ENCODE measurements around the gene FLYWCH2.

FLYWCH2 gene

GRCh38 chr16:2843526-2843925 lies 39.5 kb upstream of the FLYWCH2 start:
- H2BK15ac ChIP-seq (ENCODE audit: low read depth, poor library complexity, severe bottlenecking) = no peak overlapping the region
- H3K14ac ChIP-seq (ENCODE audit: low read length in 2 of 2) = no peak overlapping the region
- no peak overlapping the region for H4K91ac ChIP-seq (ENCODE audit: low read length)
- H3K4me3 ChIP-seq (ENCODE audit: insufficient read depth in 1 of 2, low read depth in 1 of 2, low read length in 2 of 2) = no peak overlapping the region
- no peaks in the 10 kb centered on the region for H3K79me1 ChIP-seq (replicated peaks; ENCODE audit: low read length, poor library complexity, severe bottlenecking)
- peaks cover 9% of the 10 kb centered on the region for H3K4me1 ChIP-seq (ENCODE audit: control insufficient read depth, insufficient read depth, low read depth, low read length)
- no peak overlapping the region for H3K4me2 ChIP-seq (ENCODE audit: low read length, poor library complexity, severe bottlenecking)
- no peaks in the 10 kb centered on the region for H3K27me3 ChIP-seq (ENCODE audit: control insufficient read depth in 1 of 2, insufficient read depth in 1 of 2, low read length in 2 of 2)
- DNase-seq = no peak
- no peak overlapping the region for H2AK5ac ChIP-seq (ENCODE audit: low read length, severe bottlenecking)
- 88% methylated on average over 8 of the region's 8 CpGs for whole genome bisulfite sequencing
- no peak overlapping the region for H3K27ac ChIP-seq (ENCODE audit: low read length, poor library complexity, severe bottlenecking)
- H2BK120ac ChIP-seq (ENCODE audit: low read depth, low read length) = no peak overlapping the region
- peak overlapping the region in 1 of 2 experiments; percentile 31 for H2BK12ac ChIP-seq (ENCODE audit: low read length in 2 of 2)
- H3K9ac ChIP-seq (ENCODE audit: low read length) = no peak overlapping the region
- no peaks in the 10 kb centered on the region for H3K36me3 ChIP-seq (ENCODE audit: control insufficient read depth in 1 of 2, insufficient read depth in 2 of 2, low read depth in 1 of 2, low read length in 2 of 2)
- no peaks in the 10 kb centered on the region for H3K9me3 ChIP-seq (ENCODE audit: control insufficient read depth, low read length)
- H2BK5ac ChIP-seq (ENCODE audit: low read depth, low read length, poor library complexity, severe bottlenecking) = no peak overlapping the region
- no peak overlapping the region for H3K4ac ChIP-seq (ENCODE audit: low read depth in 1 of 2, low read length in 2 of 2)
- H2AFZ ChIP-seq (ENCODE audit: low read depth, low read length) = no peak overlapping the region
- H3K23ac ChIP-seq (ENCODE audit: low read length in 2 of 2) = peak overlapping the region in 1 of 2 experiments; percentile 83
- H3K18ac ChIP-seq (ENCODE audit: low read depth in 1 of 2, low read length in 2 of 2) = no peak overlapping the region
- H4K8ac ChIP-seq (ENCODE audit: low read length) = no peak overlapping the region

DNA sequence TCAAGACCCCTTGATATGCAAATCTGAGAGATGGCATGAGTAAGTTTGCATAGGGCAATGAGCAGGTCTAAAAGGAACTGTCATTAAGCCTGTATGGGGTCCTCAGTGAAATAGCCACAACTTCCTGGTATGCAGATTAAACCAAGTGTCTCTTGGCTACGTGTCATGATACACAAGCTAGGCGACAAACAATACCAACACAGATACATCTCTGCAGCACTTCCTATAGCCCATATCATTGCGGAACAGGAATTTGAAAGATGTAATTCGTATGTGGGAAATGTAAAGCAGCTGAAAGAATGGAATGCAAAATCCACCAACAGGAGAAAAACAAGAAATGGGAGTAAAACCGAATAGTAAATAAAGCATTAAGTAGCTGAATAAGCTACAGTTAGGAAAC lies 37.9 kb upstream of the FLYWCH2 start:
- WGBS = 92% methylated on average over 3 of the region's 5 CpGs
- Histone ChIP-seq H3K14ac (ENCODE audit: low read length in 2 of 2) (no peak overlapping the region), H3K4me2 (ENCODE audit: low read length, poor library complexity, severe bottlenecking) (no peak overlapping the region), H3K4me3 (ENCODE audit: insufficient read depth in 1 of 2, low read depth in 1 of 2, low read length in 2 of 2) (no peak overlapping the region), H2BK15ac (ENCODE audit: low read depth, poor library complexity, severe bottlenecking) (no peak overlapping the region), H3K23ac (ENCODE audit: low read length in 2 of 2) (no peak overlapping the region), H3K36me3 (ENCODE audit: control insufficient read depth in 1 of 2, insufficient read depth in 2 of 2, low read depth in 1 of 2, low read length in 2 of 2) (no peaks in the 10 kb centered on the region), H3K4ac (ENCODE audit: low read depth in 1 of 2, low read length in 2 of 2) (no peak overlapping the region), H4K91ac (ENCODE audit: low read length) (no peak overlapping the region), H3K79me1 (replicated peaks; ENCODE audit: low read length, poor library complexity, severe bottlenecking) (no peaks in the 10 kb centered on the region), H2AFZ (ENCODE audit: low read depth, low read length) (no peak overlapping the region), H3K9ac (ENCODE audit: low read length) (no peak overlapping the region), H3K18ac (ENCODE audit: low read depth in 1 of 2, low read length in 2 of 2) (no peak overlapping the region), H2AK5ac (ENCODE audit: low read length, severe bottlenecking) (no peak overlapping the region), H2BK120ac (ENCODE audit: low read depth, low read length) (no peak overlapping the region), H3K4me1 (ENCODE audit: control insufficient read depth, insufficient read depth, low read depth, low read length) (peaks cover 3% of the 10 kb centered on the region), H3K27me3 (ENCODE audit: control insufficient read depth in 1 of 2, insufficient read depth in 1 of 2, low read length in 2 of 2) (peaks cover 6 to 13% of the 10 kb centered on the region in 2 experiments), H3K9me3 (ENCODE audit: control insufficient read depth, low read length) (no peaks in the 10 kb centered on the region), H4K8ac (ENCODE audit: low read length) (no peak overlapping the region), H3K27ac (ENCODE audit: low read length, poor library complexity, severe bottlenecking) (no peak overlapping the region), H2BK5ac (ENCODE audit: low read depth, low read length, poor library complexity, severe bottlenecking) (no peak overlapping the region), H2BK12ac (ENCODE audit: low read length in 2 of 2) (no peak overlapping the region)
- no peak for DNase-seq

DNA sequence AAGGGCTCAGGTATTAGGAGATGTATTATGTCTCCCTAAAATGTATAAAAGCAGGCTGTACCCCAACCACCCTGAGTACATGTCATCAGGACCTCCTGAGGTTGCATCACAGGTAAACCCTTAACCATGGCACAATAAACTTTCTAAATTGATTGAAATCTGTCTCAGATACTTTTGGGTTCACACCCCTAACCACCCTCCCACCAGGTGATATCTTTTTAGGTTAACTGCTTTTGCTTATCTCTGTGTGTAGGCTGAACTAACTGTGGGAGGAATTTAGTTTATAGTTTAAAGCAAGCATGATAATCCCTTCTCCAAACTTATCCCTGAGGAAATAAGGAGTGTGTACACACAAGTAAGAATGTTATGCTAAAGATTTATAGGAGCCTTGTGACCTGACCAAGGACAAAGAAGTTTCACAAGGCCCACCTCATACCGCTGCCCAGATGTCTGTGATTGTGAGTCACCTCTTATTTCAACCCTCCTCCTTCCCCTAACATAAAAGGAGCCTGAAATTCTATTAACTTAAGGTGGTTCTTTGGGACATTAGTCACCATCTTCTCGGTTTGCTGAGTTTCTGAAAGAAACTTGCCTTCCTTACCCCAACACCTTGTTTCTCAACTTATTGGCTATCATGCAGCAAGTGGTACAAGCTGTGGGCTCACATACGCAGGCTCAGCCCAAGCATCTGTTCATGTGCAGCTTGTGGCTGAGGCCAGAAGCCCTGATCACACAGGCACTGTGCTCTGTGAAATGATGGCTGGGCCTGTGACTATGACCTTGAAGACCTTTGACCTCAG lies 36.3 kb upstream of the FLYWCH2 start:
- H3K4me3 ChIP-seq (ENCODE audit: insufficient read depth in 1 of 2, low read depth in 1 of 2, low read length in 2 of 2) = no peak overlapping the region
- H3K79me1 ChIP-seq (replicated peaks; ENCODE audit: low read length, poor library complexity, severe bottlenecking) = no peaks in the 10 kb centered on the region
- no peak overlapping the region for H2BK120ac ChIP-seq (ENCODE audit: low read depth, low read length)
- H2AFZ ChIP-seq (ENCODE audit: low read depth, low read length) = no peak overlapping the region
- no peak overlapping the region for H3K23ac ChIP-seq (ENCODE audit: low read length in 2 of 2)
- H4K8ac ChIP-seq (ENCODE audit: low read length) = no peak overlapping the region
- H3K9ac ChIP-seq (ENCODE audit: low read length) = no peak overlapping the region
- peak overlapping the region in 1 of 2 experiments; percentile 79 for H3K18ac ChIP-seq (ENCODE audit: low read depth in 1 of 2, low read length in 2 of 2)
- DNase-seq = peak; percentile 82
- no peak overlapping the region for H3K27ac ChIP-seq (ENCODE audit: low read length, poor library complexity, severe bottlenecking)
- H3K4me2 ChIP-seq (ENCODE audit: low read length, poor library complexity, severe bottlenecking) = no peak overlapping the region
- no peak overlapping the region for H2BK15ac ChIP-seq (ENCODE audit: low read depth, poor library complexity, severe bottlenecking)
- no peak overlapping the region for H4K91ac ChIP-seq (ENCODE audit: low read length)
- H3K14ac ChIP-seq (ENCODE audit: low read length in 2 of 2) = no peak overlapping the region
- H2BK12ac ChIP-seq (ENCODE audit: low read length in 2 of 2) = peak overlapping the region in 1 of 2 experiments; percentile 49
- WGBS = 42% methylated on average over 3 of the region's 3 CpGs
- H3K27me3 ChIP-seq (ENCODE audit: control insufficient read depth in 1 of 2, insufficient read depth in 1 of 2, low read length in 2 of 2) = peaks cover 9 to 18% of the 10 kb centered on the region in 2 experiments
- peaks cover 3% of the 10 kb centered on the region for H3K4me1 ChIP-seq (ENCODE audit: control insufficient read depth, insufficient read depth, low read depth, low read length)
- no peak overlapping the region for H3K4ac ChIP-seq (ENCODE audit: low read depth in 1 of 2, low read length in 2 of 2)
- H3K9me3 ChIP-seq (ENCODE audit: control insufficient read depth, low read length) = no peaks in the 10 kb centered on the region
- H3K36me3 ChIP-seq (ENCODE audit: control insufficient read depth in 1 of 2, insufficient read depth in 2 of 2, low read depth in 1 of 2, low read length in 2 of 2) = no peaks in the 10 kb centered on the region
- no peak overlapping the region for H2BK5ac ChIP-seq (ENCODE audit: low read depth, low read length, poor library complexity, severe bottlenecking)
- H2AK5ac ChIP-seq (ENCODE audit: low read length, severe bottlenecking) = no peak overlapping the region

GRCh38 chr16:2848933-2849725 lies 33.9 kb upstream of the FLYWCH2 start:
- no peak overlapping the region for H4K91ac ChIP-seq (ENCODE audit: low read length)
- peaks cover 3% of the 10 kb centered on the region for H3K4me1 ChIP-seq (ENCODE audit: control insufficient read depth, insufficient read depth, low read depth, low read length)
- no peak overlapping the region for H2BK12ac ChIP-seq (ENCODE audit: low read length in 2 of 2)
- H2AK5ac ChIP-seq (ENCODE audit: low read length, severe bottlenecking) = no peak overlapping the region
- DNase-seq = no peak
- H3K79me1 ChIP-seq (replicated peaks; ENCODE audit: low read length, poor library complexity, severe bottlenecking) = no peaks in the 10 kb centered on the region
- no peak overlapping the region for H2BK5ac ChIP-seq (ENCODE audit: low read depth, low read length, poor library complexity, severe bottlenecking)
- H3K23ac ChIP-seq (ENCODE audit: low read length in 2 of 2) = no peak overlapping the region
- H3K4me3 ChIP-seq (ENCODE audit: insufficient read depth in 1 of 2, low read depth in 1 of 2, low read length in 2 of 2) = no peak overlapping the region
- H3K14ac ChIP-seq (ENCODE audit: low read length in 2 of 2) = no peak overlapping the region
- no peak overlapping the region for H3K9ac ChIP-seq (ENCODE audit: low read length)
- 88% methylated on average over 15 of the region's 16 CpGs for WGBS
- no peaks in the 10 kb centered on the region for H3K36me3 ChIP-seq (ENCODE audit: control insufficient read depth in 1 of 2, insufficient read depth in 2 of 2, low read depth in 1 of 2, low read length in 2 of 2)
- no peak overlapping the region for H3K27ac ChIP-seq (ENCODE audit: low read length, poor library complexity, severe bottlenecking)
- H3K18ac ChIP-seq (ENCODE audit: low read depth in 1 of 2, low read length in 2 of 2) = no peak overlapping the region
- H3K4me2 ChIP-seq (ENCODE audit: low read length, poor library complexity, severe bottlenecking) = no peak overlapping the region
- no peak overlapping the region for H4K8ac ChIP-seq (ENCODE audit: low read length)
- H2BK15ac ChIP-seq (ENCODE audit: low read depth, poor library complexity, severe bottlenecking) = no peak overlapping the region
- H2BK120ac ChIP-seq (ENCODE audit: low read depth, low read length) = no peak overlapping the region
- H3K4ac ChIP-seq (ENCODE audit: low read depth in 1 of 2, low read length in 2 of 2) = no peak overlapping the region
- peaks cover 2% of the 10 kb centered on the region for H3K9me3 ChIP-seq (ENCODE audit: control insufficient read depth, low read length)
- H2AFZ ChIP-seq (ENCODE audit: low read depth, low read length) = no peak overlapping the region
- peaks cover 9 to 18% of the 10 kb centered on the region in 2 experiments for H3K27me3 ChIP-seq (ENCODE audit: control insufficient read depth in 1 of 2, insufficient read depth in 1 of 2, low read length in 2 of 2)
